HCT116 (cell line): ENCODE results near the gene THEMIS2. TPM values are rescaled to one million over a fixed set of nuclear protein-coding genes. Genes with fewer than 3 reads are reported as not detected.

ENCODE experiments used
- ATAC-seq: fragments of 200-7000 bp; cut with Tn5 transposase; 2 replicates; pipeline ENCODE4 v1.9.1; 2020; ENCODE audit warnings: mild to moderate bottlenecking, moderate library complexity
- BruUV-seq: library from RNA; stranded (reverse); fragments of 400-500 nt; replicated peaks from 2 replicates; lab custom pipeline; 2021; lab: Mats Ljungman, UMichigan
- CTCF ChIA-PET: fragments of 300-600 bp; sonication (Branson Sonifier 250); formaldehyde crosslinking; loops from one replicate; lab custom pipeline; 2021; ENCODE audit warnings: antibody characterized with exemption; lab: Charles Lee
- POLR2A ChIA-PET: fragments of 300-600, 350-600 bp; sonication (Branson Sonifier 250); formaldehyde crosslinking; loops from one replicate; lab custom pipeline; 2021; ENCODE audit warnings: antibody characterized with exemption; lab: Charles Lee
- RAD21 ChIA-PET, 2 experiments: fragments of 300-600 bp; sonication (Branson Sonifier 250); formaldehyde crosslinking; loops; one replicate each; lab custom pipeline; 2023; ENCODE audit warnings: low total read pairs in 2 of 2; ENCODE audit not compliant: uncharacterized antibody in 2 of 2, unreplicated experiment in 2 of 2, low non-redundant PET in 1 of 2; lab: Charles Lee
- DNase-seq: peaks from one replicate; pipeline ENCODE4 v3.0.0-alpha.2; 2010; ENCODE audit warnings: low read depth, low spot score
- H2AFZ ChIP-seq: fragments of 200-600 bp; shearing (Covaris generic), sonication (generic); 2 replicates; pipeline ENCODE4 v1.6.1; 2017; ENCODE audit warnings: low read depth, mixed run types, mixed read lengths, antibody characterized with exemption, low read length; ENCODE audit not compliant: poor library complexity, severe bottlenecking
- H3K27ac ChIP-seq: 2 replicates; pipeline ENCODE4 v1.5.1; 2012; ENCODE audit warnings: low read depth, low read length
- H3K27me3 ChIP-seq: fragments of 200-600 bp; sonication (generic); 2 replicates; pipeline ENCODE4 v1.6.1; 2016; ENCODE audit warnings: mixed run types, low read length, mixed read lengths; ENCODE audit not compliant: insufficient read depth
- H3K36me3 ChIP-seq, 2 experiments: fragments of 200-500 bp in 1 of 2; fragments of 200-600 bp in 1 of 2; sonication (Bioruptor generic) in 1 of 2; sonication (generic) in 1 of 2; 2 replicates each; pipeline versions ENCODE4 v1.5.1 to v1.6.1; 2014 to 2016; ENCODE audit warnings: low read length in 2 of 2, inconsistent platforms in 1 of 2, mixed read lengths in 1 of 2, mixed run types in 1 of 2; ENCODE audit not compliant: insufficient read depth in 2 of 2, control insufficient read depth in 1 of 2
- H3K4me1 ChIP-seq, 2 experiments: fragments of 200-600 bp in 1 of 2; sonication (generic) in 1 of 2; 2 replicates each; pipeline versions ENCODE4 v1.5.1 to v1.6.1; 2012 to 2017; ENCODE audit warnings: low read length in 2 of 2, inconsistent platforms in 1 of 2, mild to moderate bottlenecking in 1 of 2, mixed read lengths in 1 of 2, mixed run types in 1 of 2, moderate library complexity in 1 of 2; ENCODE audit not compliant: insufficient read depth in 2 of 2, control insufficient read depth in 1 of 2
- H3K4me2 ChIP-seq: fragments of 200-600 bp; sonication (generic); 2 replicates; pipeline ENCODE4 v1.6.1; 2017; ENCODE audit warnings: mixed run types, low read length, mixed read lengths
- H3K4me3 ChIP-seq, 2 experiments: fragments of 200-600 bp in 1 of 2; sonication (generic) in 1 of 2; replicated peaks in 1 of 2; 2 replicates each; pipeline ENCODE4 v1.5.1; 2011 to 2016; ENCODE audit warnings: low read length in 2 of 2, control low read depth in 1 of 2, low read depth in 1 of 2, mild to moderate bottlenecking in 1 of 2, mixed read lengths in 1 of 2, mixed run types in 1 of 2
- H3K79me2 ChIP-seq: fragments of 200-600 bp; sonication (generic); 2 replicates; pipeline ENCODE4 v1.6.1; 2017; ENCODE audit warnings: mild to moderate bottlenecking, mixed run types, low read length, moderate library complexity, mixed read lengths; ENCODE audit not compliant: insufficient read depth
- H3K9ac ChIP-seq: fragments of 200-600 bp; sonication (generic); 2 replicates; pipeline ENCODE4 v1.6.1; 2016; ENCODE audit warnings: low read length, mixed read lengths
- H3K9me2 ChIP-seq: fragments of 200-600 bp; sonication (generic), shearing (Covaris generic); 2 replicates; pipeline ENCODE4 v1.6.1; 2017; ENCODE audit warnings: mixed run types, mild to moderate bottlenecking, moderate library complexity; ENCODE audit not compliant: insufficient read depth
- H3K9me3 ChIP-seq, 2 experiments: fragments of 200-500 bp in 1 of 2; fragments of 200-600 bp in 1 of 2; sonication (Bioruptor generic) in 1 of 2; sonication (generic) in 1 of 2; 2 replicates each; pipeline ENCODE4 v1.6.1; 2014 to 2017; ENCODE audit warnings: low read length in 2 of 2, mixed read lengths in 2 of 2, inconsistent platforms in 1 of 2, low read depth in 1 of 2, mild to moderate bottlenecking in 1 of 2, mixed run types in 1 of 2, moderate library complexity in 1 of 2; ENCODE audit not compliant: control insufficient read depth in 1 of 2, insufficient read depth in 1 of 2
- H4K20me1 ChIP-seq: fragments of 200-600 bp; sonication (generic), shearing (Covaris generic); 2 replicates; pipeline ENCODE4 v1.6.1; 2017; ENCODE audit warnings: mixed run types, mild to moderate bottlenecking, moderate library complexity; ENCODE audit not compliant: insufficient read depth
- CEBPB ChIP-seq: IDR thresholded peaks from 2 replicates; pipeline ENCODE4 v1.6.1; 2012; ENCODE audit warnings: low read depth
- EZH2 ChIP-seq: fragments of 200-600 bp; sonication (generic); IDR thresholded peaks from 2 replicates; pipeline ENCODE4 v1.6.1; 2017; ENCODE audit warnings: antibody characterized with exemption, mixed run types
- EZH2phosphoT487 ChIP-seq: fragments of 200-600 bp; IDR thresholded peaks from 2 replicates; pipeline ENCODE4 v1.6.1; 2018; ENCODE audit warnings: antibody characterized with exemption, borderline replicate concordance
- FOSL1 ChIP-seq: IDR thresholded peaks from 2 replicates; pipeline ENCODE4 v1.6.1; 2012; ENCODE audit warnings: low read depth
- SIN3A ChIP-seq: IDR thresholded peaks from 2 replicates; pipeline ENCODE4 v1.6.1; 2012; ENCODE audit warnings: low read depth
- SRF ChIP-seq: IDR thresholded peaks from 2 replicates; pipeline ENCODE4 v1.6.1; 2012; ENCODE audit warnings: low read depth
- ZFX ChIP-seq: fragments of 450-650 bp; IDR thresholded peaks from 2 replicates; pipeline ENCODE4 v1.6.1; 2017
- ZNF274 ChIP-seq: fragments of 200-500 bp; sonication (Bioruptor generic); IDR thresholded peaks from 2 replicates; pipeline ENCODE4 v1.6.1; 2014; ENCODE audit warnings: mild to moderate bottlenecking, low read depth, low read length, inconsistent platforms
- intact Hi-C: fragments of 100-400 bp; cut with micrococcal nuclease; formaldehyde crosslinking; loops from 2 replicates; pipeline ENCODE4 v1.10.0; 2022
- total RNA-seq: library from RNA; stranded (reverse); gene quantifications from one replicate; pipeline ENCODE4 v1.2.1, GENCODE V29; 2021; ENCODE audit not compliant: unreplicated experiment
- TF ChIP-seq, protein P1 (sequence below), 3 experiments: fragments of 200-600 bp in 1 of 3; sonication (generic) in 1 of 3; IDR thresholded peaks in 2 of 3; conservative IDR thresholded peaks in 1 of 3; 2 replicates each; pipeline ENCODE4 v1.5.1; 2012 to 2017; ENCODE audit warnings: low read depth in 2 of 3, low read length in 2 of 3, antibody characterized with exemption in 1 of 3, borderline replicate concordance in 1 of 3, control low read depth in 1 of 3, mild to moderate bottlenecking in 1 of 3, mixed read lengths in 1 of 3, mixed run types in 1 of 3, moderate library complexity in 1 of 3; ENCODE audit not compliant: insufficient read depth in 1 of 3
- TF ChIP-seq, protein P2 (sequence below): IDR thresholded peaks from 2 replicates; pipeline ENCODE4 v1.6.1; 2011; ENCODE audit warnings: mild to moderate bottlenecking, low read length, moderate library complexity; ENCODE audit not compliant: insufficient replicate concordance; ENCODE audit errors: extremely low read depth
- TF ChIP-seq, protein P3 (sequence below): IDR thresholded peaks from 2 replicates; pipeline ENCODE4 v1.6.1; 2012; ENCODE audit warnings: low read depth

Gene THEMIS2
- total RNA-seq, 1 experiment from 2014 or later = 8.0 TPM

DNA sequence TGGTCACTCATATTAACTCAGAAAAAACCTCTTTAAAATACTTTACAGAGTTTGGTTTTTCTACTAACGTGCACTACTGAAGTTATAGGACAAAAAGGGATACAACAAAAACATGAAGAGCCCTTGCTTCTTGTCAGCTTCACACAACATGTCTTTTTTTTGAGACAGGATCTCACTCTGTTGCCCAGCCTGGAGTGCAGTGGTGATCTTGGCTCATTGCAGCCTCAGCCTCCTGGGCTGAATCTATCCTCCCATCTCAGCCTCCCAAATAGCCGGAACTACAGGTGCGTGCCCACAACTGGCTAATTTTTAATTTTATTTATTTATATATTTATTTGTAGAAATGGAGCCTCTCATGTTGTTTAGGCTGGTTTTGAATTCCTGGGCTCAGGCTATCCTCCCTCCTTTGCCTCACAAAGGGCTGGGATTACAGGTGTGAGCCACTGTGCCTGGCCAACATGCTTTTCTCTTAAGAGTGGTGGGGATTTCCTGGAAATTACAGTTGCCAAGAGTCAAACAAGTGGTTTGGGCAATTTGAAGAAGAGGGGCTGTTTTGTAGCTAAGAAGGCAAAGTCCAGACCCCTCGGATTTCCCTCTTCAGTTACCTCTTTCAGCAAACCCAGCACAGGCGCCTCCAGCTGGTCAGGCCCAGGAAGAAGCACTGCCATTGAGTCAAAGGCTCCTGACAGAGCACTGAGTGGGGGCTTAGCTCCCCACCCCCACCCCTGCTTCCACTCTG, 56.0 kb downstream of the THEMIS2 start:
- intact Hi-C loops = no loop called here
- Histone ChIP-seq H3K9ac (no peak overlapping the region), H3K4me2 (no peak overlapping the region), H3K27ac (no peak overlapping the region), H3K9me3 (no peaks in the 10 kb centered on the region), H3K9me2 (no peaks in the 10 kb centered on the region), H3K4me1 (0 out of 4 replicates have a peak, but pooled peaks cover 0 to under 1% of the 10 kb centered on the region in 2 experiments), H4K20me1 (no peaks in the 10 kb centered on the region), H2AFZ (no peak overlapping the region), H3K79me2 (no peaks in the 10 kb centered on the region), H3K4me3 (no peak overlapping the region), H3K36me3 (no peaks in the 10 kb centered on the region), H3K27me3 (no peaks in the 10 kb centered on the region)
- RAD21 ChIA-PET = no interaction called here
- CTCF ChIA-PET = no interaction called here
- POLR2A ChIA-PET = no interaction called here
- DNase-seq (no peak), ATAC-seq (no peak)
- TF ChIP-seq, protein P1, sequence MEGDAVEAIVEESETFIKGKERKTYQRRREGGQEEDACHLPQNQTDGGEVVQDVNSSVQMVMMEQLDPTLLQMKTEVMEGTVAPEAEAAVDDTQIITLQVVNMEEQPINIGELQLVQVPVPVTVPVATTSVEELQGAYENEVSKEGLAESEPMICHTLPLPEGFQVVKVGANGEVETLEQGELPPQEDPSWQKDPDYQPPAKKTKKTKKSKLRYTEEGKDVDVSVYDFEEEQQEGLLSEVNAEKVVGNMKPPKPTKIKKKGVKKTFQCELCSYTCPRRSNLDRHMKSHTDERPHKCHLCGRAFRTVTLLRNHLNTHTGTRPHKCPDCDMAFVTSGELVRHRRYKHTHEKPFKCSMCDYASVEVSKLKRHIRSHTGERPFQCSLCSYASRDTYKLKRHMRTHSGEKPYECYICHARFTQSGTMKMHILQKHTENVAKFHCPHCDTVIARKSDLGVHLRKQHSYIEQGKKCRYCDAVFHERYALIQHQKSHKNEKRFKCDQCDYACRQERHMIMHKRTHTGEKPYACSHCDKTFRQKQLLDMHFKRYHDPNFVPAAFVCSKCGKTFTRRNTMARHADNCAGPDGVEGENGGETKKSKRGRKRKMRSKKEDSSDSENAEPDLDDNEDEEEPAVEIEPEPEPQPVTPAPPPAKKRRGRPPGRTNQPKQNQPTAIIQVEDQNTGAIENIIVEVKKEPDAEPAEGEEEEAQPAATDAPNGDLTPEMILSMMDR (IDR thresholded peaks at IDR 0.05 in 2 of 3, conservative IDR thresholded peaks at IDR 0.05 in 1 of 3; ENCODE audit: borderline replicate concordance in 1 of 3, insufficient read depth in 1 of 3, low read depth in 2 of 3, low read length in 2 of 3) = peak in 1 of 3 experiments; percentile 16; a peak in 1 of 6 replicates
- no peak for TF ChIP-seq SRF
- no peak for TF ChIP-seq EZH2phosphoT487
- no TSS peak for BruUV-seq

DNA sequence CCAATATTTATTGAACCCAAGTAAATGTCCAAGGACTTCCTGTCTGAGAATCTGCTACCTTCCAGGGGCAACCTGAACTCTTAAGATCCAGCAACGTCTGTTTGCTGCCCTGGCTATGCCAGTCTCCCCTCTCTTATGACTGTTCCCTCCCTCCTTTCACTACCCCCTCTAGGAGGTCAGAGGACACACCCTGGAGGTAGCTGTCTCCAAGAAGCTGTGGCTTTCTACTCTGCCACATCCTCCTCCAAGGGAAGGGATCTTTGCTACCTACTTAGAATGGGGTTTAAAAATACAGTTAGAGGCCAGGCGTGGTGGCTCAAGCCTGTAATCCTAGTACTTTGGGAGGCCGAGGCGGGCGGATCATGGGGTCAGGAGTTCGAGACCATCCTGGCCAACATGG, 58.8 kb downstream of the THEMIS2 start:
- Histone ChIP-seq H3K4me3 (no peak overlapping the region), H3K27ac (no peak overlapping the region), H4K20me1 (no peaks in the 10 kb centered on the region), H2AFZ (no peak overlapping the region), H3K9me2 (no peaks in the 10 kb centered on the region), H3K4me1 (peaks cover 7 to 14% of the 10 kb centered on the region in 2 experiments; a peak in 3 of 4 replicates), H3K4me2 (no peak overlapping the region), H3K27me3 (no peaks in the 10 kb centered on the region), H3K9ac (no peak overlapping the region), H3K9me3 (no peaks in the 10 kb centered on the region), H3K36me3 (no peaks in the 10 kb centered on the region), H3K79me2 (no peaks in the 10 kb centered on the region)
- ChIA-PET RAD21 (no interaction called here), CTCF (no interaction called here), POLR2A (no interaction called here)
- DNase-seq (no peak), ATAC-seq (no peak)
- intact Hi-C loops = no loop called here
- BruUV-seq = no TSS peak
- TF ChIP-seq EZH2 (no peak), ZFX (no peak), SRF (no peak), ZNF274 (no peak), CEBPB (no peak), FOSL1 (no peak), SIN3A (no peak)
- TF ChIP-seq, protein P2, sequence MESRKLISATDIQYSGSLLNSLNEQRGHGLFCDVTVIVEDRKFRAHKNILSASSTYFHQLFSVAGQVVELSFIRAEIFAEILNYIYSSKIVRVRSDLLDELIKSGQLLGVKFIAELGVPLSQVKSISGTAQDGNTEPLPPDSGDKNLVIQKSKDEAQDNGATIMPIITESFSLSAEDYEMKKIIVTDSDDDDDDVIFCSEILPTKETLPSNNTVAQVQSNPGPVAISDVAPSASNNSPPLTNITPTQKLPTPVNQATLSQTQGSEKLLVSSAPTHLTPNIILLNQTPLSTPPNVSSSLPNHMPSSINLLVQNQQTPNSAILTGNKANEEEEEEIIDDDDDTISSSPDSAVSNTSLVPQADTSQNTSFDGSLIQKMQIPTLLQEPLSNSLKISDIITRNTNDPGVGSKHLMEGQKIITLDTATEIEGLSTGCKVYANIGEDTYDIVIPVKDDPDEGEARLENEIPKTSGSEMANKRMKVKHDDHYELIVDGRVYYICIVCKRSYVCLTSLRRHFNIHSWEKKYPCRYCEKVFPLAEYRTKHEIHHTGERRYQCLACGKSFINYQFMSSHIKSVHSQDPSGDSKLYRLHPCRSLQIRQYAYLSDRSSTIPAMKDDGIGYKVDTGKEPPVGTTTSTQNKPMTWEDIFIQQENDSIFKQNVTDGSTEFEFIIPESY = no peak
- TF ChIP-seq, protein P3, sequence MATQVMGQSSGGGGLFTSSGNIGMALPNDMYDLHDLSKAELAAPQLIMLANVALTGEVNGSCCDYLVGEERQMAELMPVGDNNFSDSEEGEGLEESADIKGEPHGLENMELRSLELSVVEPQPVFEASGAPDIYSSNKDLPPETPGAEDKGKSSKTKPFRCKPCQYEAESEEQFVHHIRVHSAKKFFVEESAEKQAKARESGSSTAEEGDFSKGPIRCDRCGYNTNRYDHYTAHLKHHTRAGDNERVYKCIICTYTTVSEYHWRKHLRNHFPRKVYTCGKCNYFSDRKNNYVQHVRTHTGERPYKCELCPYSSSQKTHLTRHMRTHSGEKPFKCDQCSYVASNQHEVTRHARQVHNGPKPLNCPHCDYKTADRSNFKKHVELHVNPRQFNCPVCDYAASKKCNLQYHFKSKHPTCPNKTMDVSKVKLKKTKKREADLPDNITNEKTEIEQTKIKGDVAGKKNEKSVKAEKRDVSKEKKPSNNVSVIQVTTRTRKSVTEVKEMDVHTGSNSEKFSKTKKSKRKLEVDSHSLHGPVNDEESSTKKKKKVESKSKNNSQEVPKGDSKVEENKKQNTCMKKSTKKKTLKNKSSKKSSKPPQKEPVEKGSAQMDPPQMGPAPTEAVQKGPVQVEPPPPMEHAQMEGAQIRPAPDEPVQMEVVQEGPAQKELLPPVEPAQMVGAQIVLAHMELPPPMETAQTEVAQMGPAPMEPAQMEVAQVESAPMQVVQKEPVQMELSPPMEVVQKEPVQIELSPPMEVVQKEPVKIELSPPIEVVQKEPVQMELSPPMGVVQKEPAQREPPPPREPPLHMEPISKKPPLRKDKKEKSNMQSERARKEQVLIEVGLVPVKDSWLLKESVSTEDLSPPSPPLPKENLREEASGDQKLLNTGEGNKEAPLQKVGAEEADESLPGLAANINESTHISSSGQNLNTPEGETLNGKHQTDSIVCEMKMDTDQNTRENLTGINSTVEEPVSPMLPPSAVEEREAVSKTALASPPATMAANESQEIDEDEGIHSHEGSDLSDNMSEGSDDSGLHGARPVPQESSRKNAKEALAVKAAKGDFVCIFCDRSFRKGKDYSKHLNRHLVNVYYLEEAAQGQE = no peak
